Suprapubic skin (tissue), 4 donors: ENCODE measurements around the gene WDR62. TPM values are rescaled to one million over a fixed set of nuclear protein-coding genes. Genes with fewer than 3 reads are reported as not detected.

ENCODE experiments used
- DNase-seq, 2 donors: peaks; one replicate each; pipeline ENCODE4 v3.0.0-alpha.2; 2019; ENCODE audit warnings: low spot score in 2 of 2
- H3K27ac ChIP-seq: fragments of 200-600 bp; sonication (generic); one replicate; pipeline ENCODE4 v1.5.1; 2019
- H3K27me3 ChIP-seq: fragments of 200-600 bp; sonication (generic); one replicate; pipeline ENCODE4 v1.5.1; 2019
- H3K36me3 ChIP-seq: fragments of 200-600 bp; sonication (generic); one replicate; pipeline ENCODE4 v1.5.1; 2019
- H3K4me1 ChIP-seq: fragments of 200-600 bp; sonication (generic); one replicate; pipeline ENCODE4 v1.5.1; 2019
- H3K4me3 ChIP-seq: fragments of 200-600 bp; sonication (generic); one replicate; pipeline ENCODE4 v1.5.1; 2019; ENCODE audit warnings: mild to moderate bottlenecking
- H3K9me3 ChIP-seq: fragments of 200-600 bp; sonication (generic); one replicate; pipeline ENCODE4 v1.5.1; 2019
- CTCF ChIP-seq, 2 donors: fragments of 200-600 bp in 1 of 2; fragments of 450-650 bp in 1 of 2; sonication (generic) in 1 of 2; IDR thresholded peaks; one replicate each; pipeline ENCODE4 v1.5.1; 2016 to 2019; ENCODE audit warnings: antibody characterized with exemption in 2 of 2, mild to moderate bottlenecking in 1 of 2, moderate library complexity in 1 of 2
- EP300 ChIP-seq: sonication (generic); formaldehyde crosslinking; IDR thresholded peaks from one replicate; pipeline ENCODE4 v1.6.1; 2017; ENCODE audit warnings: antibody characterized with exemption
- POLR2A ChIP-seq, 2 donors: fragments of 450-650 bp; IDR thresholded peaks; one replicate each; pipeline ENCODE4 v1.6.1; 2017; ENCODE audit warnings: antibody characterized with exemption in 2 of 2, mild to moderate bottlenecking in 2 of 2, moderate library complexity in 2 of 2
- POLR2AphosphoS5 ChIP-seq, 3 donors: sonication (generic); formaldehyde crosslinking; IDR thresholded peaks; one replicate each; pipeline ENCODE4 v1.6.1; 2017; ENCODE audit warnings: antibody characterized with exemption in 3 of 3
- whole genome bisulfite sequencing: methylation state at CpG from one replicate; pipeline ENCODE4 v1.1.5; 2018; 5-methylcytosine and 5-hydroxymethylcytosine counted together
- total RNA-seq, 4 donors: library from RNA; depleted of rRNA; stranded (reverse); fragments of >200 nt; gene quantifications; one replicate each; pipeline ENCODE4 v1.1.0, GENCODE V29; 2016

Gene WDR62
- total RNA-seq, 4 donors from 2014 or later: 1.4 to 3.7 (median 1.8) TPM

- Histone ChIP-seq H3K27me3 (no peaks in the 10 kb centered on the region), H3K9me3 (no peaks in the 10 kb centered on the region), H3K36me3 (peaks cover 16% of the 10 kb centered on the region), H3K4me1 (no peaks in the 10 kb centered on the region), H3K4me3 (no peak overlapping the region), H3K27ac (no peak overlapping the region)
- DNase-seq: no peak
- TF ChIP-seq POLR2AphosphoS5 (IDR thresholded peaks at IDR 0.05): no peak
- no peak for TF ChIP-seq POLR2A (IDR thresholded peaks at IDR 0.05)
- TF ChIP-seq EP300: no peak
- TF ChIP-seq CTCF (IDR thresholded peaks at IDR 0.05): no peak
- 18% methylated on average over 3 of the region's 3 CpGs for WGBS
These were observed 12.9 kb upstream of the WDR62 start for GRCh38 chr19:36041831-36042230.

GRCh38 chr19:36043952-36044351 is 10.7 kb upstream of the WDR62 start:
- no peak for TF ChIP-seq POLR2A (IDR thresholded peaks at IDR 0.05)
- no peak for TF ChIP-seq CTCF (IDR thresholded peaks at IDR 0.05)
- TF ChIP-seq POLR2AphosphoS5 (IDR thresholded peaks at IDR 0.05): no peak
- TF ChIP-seq EP300: no peak
- Histone ChIP-seq H3K4me1 (no peaks in the 10 kb centered on the region), H3K36me3 (peaks cover 4% of the 10 kb centered on the region), H3K9me3 (no peaks in the 10 kb centered on the region), H3K27me3 (no peaks in the 10 kb centered on the region), H3K27ac (no peak overlapping the region), H3K4me3 (no peak overlapping the region)
- no peak for DNase-seq
- WGBS: 98% methylated on average over 2 of the region's 2 CpGs

GRCh38 chr19:36046443-36047050 is 8.2 kb upstream of the WDR62 start:
- WGBS: 80% methylated on average over 5 of the region's 5 CpGs
- Histone ChIP-seq H3K4me1 (no peaks in the 10 kb centered on the region), H3K9me3 (no peaks in the 10 kb centered on the region), H3K27me3 (no peaks in the 10 kb centered on the region), H3K4me3 (no peak overlapping the region), H3K27ac (no peak overlapping the region), H3K36me3 (no peaks in the 10 kb centered on the region)
- DNase-seq: no peak
- TF ChIP-seq CTCF (IDR thresholded peaks at IDR 0.05): no peak
- no peak for TF ChIP-seq POLR2AphosphoS5 (IDR thresholded peaks at IDR 0.05)
- no peak for TF ChIP-seq POLR2A (IDR thresholded peaks at IDR 0.05)
- no peak for TF ChIP-seq EP300

GRCh38 chr19:36047835-36048234 is 6.9 kb upstream of the WDR62 start:
- Histone ChIP-seq H3K9me3 (no peaks in the 10 kb centered on the region), H3K36me3 (no peaks in the 10 kb centered on the region), H3K4me3 (no peak overlapping the region), H3K27me3 (no peaks in the 10 kb centered on the region), H3K27ac (no peak overlapping the region), H3K4me1 (no peaks in the 10 kb centered on the region)
- no peak for DNase-seq
- no peak for TF ChIP-seq EP300
- no peak for TF ChIP-seq POLR2AphosphoS5 (IDR thresholded peaks at IDR 0.05)
- TF ChIP-seq POLR2A (IDR thresholded peaks at IDR 0.05): no peak
- TF ChIP-seq CTCF (IDR thresholded peaks at IDR 0.05): no peak

GRCh38 chr19:36049080-36049698 is 5.5 kb upstream of the WDR62 start:
- WGBS: 73% methylated on average over 4 of the region's 4 CpGs
- no peak for DNase-seq
- H3K9me3 ChIP-seq: no peaks in the 10 kb centered on the region

More at GRCh38 chr19:36049080-36049698, 5.5 kb upstream of the WDR62 start:
- H3K27me3 ChIP-seq: no peaks in the 10 kb centered on the region
- no peaks in the 10 kb centered on the region for H3K36me3 ChIP-seq
- H3K4me1 ChIP-seq: no peaks in the 10 kb centered on the region
- no peak overlapping the region for H3K27ac ChIP-seq
- H3K4me3 ChIP-seq: no peak overlapping the region
- TF ChIP-seq POLR2AphosphoS5 (IDR thresholded peaks at IDR 0.05) (no peak), POLR2A (IDR thresholded peaks at IDR 0.05) (no peak), CTCF (IDR thresholded peaks at IDR 0.05) (no peak), EP300 (no peak)
